ENCODE results near the gene AHCYL1. TPM values are rescaled to one million over a fixed set of nuclear protein-coding genes. Genes with fewer than 3 reads are reported as not detected.

Gene AHCYL1
- total and polyA plus RNA-seq, 4 donors: 41.9 to 79.0 (median 59.5) TPM

- Histone ChIP-seq H3K4me3 (ENCODE audit: low read length in 2 of 2) (no peak overlapping the region), H3K36me3 (ENCODE audit: control insufficient read depth in 1 of 2, insufficient read depth in 2 of 2, low read length in 1 of 2) (no peaks in the 10 kb centered on the region), H3K4me1 (ENCODE audit: control insufficient read depth in 1 of 2, insufficient read depth in 2 of 2, low read length in 2 of 2) (no peaks in the 10 kb centered on the region), H3K27ac (ENCODE audit: low read depth in 1 of 2, low read length in 2 of 2) (no peak overlapping the region), H3K27me3 (ENCODE audit: control insufficient read depth in 1 of 2, insufficient read depth in 2 of 2, low read length in 1 of 2) (no peaks in the 10 kb centered on the region), H3K9me3 (ENCODE audit: control insufficient read depth, low read length) (no peaks in the 10 kb centered on the region)
- DNase-seq (no peak), ATAC-seq (ENCODE audit: low FRiP score) (no peak)
- 95 to 96% methylated on average over 3 of the region's 3 CpGs for WGBS, 2 donors
- intact Hi-C loops (cut with DNase I): no loop called here
These were observed 15.3 kb upstream of the AHCYL1 start for GRCh38 chr1:109969146-109969829.

GRCh38 chr1:109969907-109970306 is 14.7 kb upstream of the AHCYL1 start:
- no peak for ATAC-seq (ENCODE audit: low FRiP score)
- intact Hi-C loops (cut with DNase I): no loop called here

GRCh38 chr1:109971559-109971958 is 13.0 kb upstream of the AHCYL1 start:
- Histone ChIP-seq H3K4me3 (ENCODE audit: low read length in 2 of 2) (no peak overlapping the region), H3K27ac (ENCODE audit: low read depth in 1 of 2, low read length in 2 of 2) (no peak overlapping the region), H3K9me3 (ENCODE audit: control insufficient read depth, low read length) (no peaks in the 10 kb centered on the region), H3K27me3 (ENCODE audit: control insufficient read depth in 1 of 2, insufficient read depth in 2 of 2, low read length in 1 of 2) (no peaks in the 10 kb centered on the region), H3K36me3 (ENCODE audit: control insufficient read depth in 1 of 2, insufficient read depth in 2 of 2, low read length in 1 of 2) (no peaks in the 10 kb centered on the region), H3K4me1 (ENCODE audit: control insufficient read depth in 1 of 2, insufficient read depth in 2 of 2, low read length in 2 of 2) (no peaks in the 10 kb centered on the region)
- DNase-seq (no peak), ATAC-seq (ENCODE audit: low FRiP score) (no peak)
- WGBS, 2 donors: 36 to 38% methylated on average over 1 of the region's 1 CpG
- intact Hi-C loops (cut with DNase I): no loop called here

More at GRCh38 chr1:109969907-109970306, 14.7 kb upstream of the AHCYL1 start:
- no peaks in the 10 kb centered on the region for H3K4me1 ChIP-seq (ENCODE audit: control insufficient read depth in 1 of 2, insufficient read depth in 2 of 2, low read length in 2 of 2)
- H3K36me3 ChIP-seq (ENCODE audit: control insufficient read depth in 1 of 2, insufficient read depth in 2 of 2, low read length in 1 of 2): no peaks in the 10 kb centered on the region
- DNase-seq: no peak
- no peak overlapping the region for H3K27ac ChIP-seq (ENCODE audit: low read depth in 1 of 2, low read length in 2 of 2)
- H3K27me3 ChIP-seq (ENCODE audit: control insufficient read depth in 1 of 2, insufficient read depth in 2 of 2, low read length in 1 of 2): no peaks in the 10 kb centered on the region
- no peaks in the 10 kb centered on the region for H3K9me3 ChIP-seq (ENCODE audit: control insufficient read depth, low read length)
- 90% methylated on average over 3 of the region's 3 CpGs for WGBS, 2 donors
- H3K4me3 ChIP-seq (ENCODE audit: low read length in 2 of 2): no peak overlapping the region

- intact Hi-C loops (cut with DNase I): no loop called here
- WGBS, 2 donors: 94 to 97% methylated on average over 3 of the region's 3 CpGs
- H3K36me3 ChIP-seq (ENCODE audit: control insufficient read depth in 1 of 2, insufficient read depth in 2 of 2, low read length in 1 of 2): no peaks in the 10 kb centered on the region
These were observed 10.4 kb upstream of the AHCYL1 start for GRCh38 chr1:109974191-109974590.

GRCh38 chr1:109975718-109976117 is 8.8 kb upstream of the AHCYL1 start:
- H3K9me3 ChIP-seq (ENCODE audit: control insufficient read depth, low read length): no peaks in the 10 kb centered on the region
- ATAC-seq (ENCODE audit: low FRiP score) (no peak), DNase-seq (no peak)
- intact Hi-C loops (cut with DNase I): loop anchor here in 1 of 2 donors (5.0 kb wide), 2 partner anchors 58 to 333 kb away; no protein-coding TSS in a partner anchor
- H3K36me3 ChIP-seq (ENCODE audit: control insufficient read depth in 1 of 2, insufficient read depth in 2 of 2, low read length in 1 of 2): no peaks in the 10 kb centered on the region
- no peaks in the 10 kb centered on the region for H3K27me3 ChIP-seq (ENCODE audit: control insufficient read depth in 1 of 2, insufficient read depth in 2 of 2, low read length in 1 of 2)
- no peak overlapping the region for H3K4me3 ChIP-seq (ENCODE audit: low read length in 2 of 2)
- no peaks in the 10 kb centered on the region for H3K4me1 ChIP-seq (ENCODE audit: control insufficient read depth in 1 of 2, insufficient read depth in 2 of 2, low read length in 2 of 2)
- no peak overlapping the region for H3K27ac ChIP-seq (ENCODE audit: low read depth in 1 of 2, low read length in 2 of 2)
- WGBS, 2 donors: 77 to 84% methylated on average over 3 of the region's 3 CpGs

More at GRCh38 chr1:109974191-109974590, 10.4 kb upstream of the AHCYL1 start:
- no peak overlapping the region for H3K4me3 ChIP-seq (ENCODE audit: low read length in 2 of 2)
- no peaks in the 10 kb centered on the region for H3K27me3 ChIP-seq (ENCODE audit: control insufficient read depth in 1 of 2, insufficient read depth in 2 of 2, low read length in 1 of 2)
- no peak for DNase-seq
- no peaks in the 10 kb centered on the region for H3K4me1 ChIP-seq (ENCODE audit: control insufficient read depth in 1 of 2, insufficient read depth in 2 of 2, low read length in 2 of 2)
- no peak overlapping the region for H3K27ac ChIP-seq (ENCODE audit: low read depth in 1 of 2, low read length in 2 of 2)
- ATAC-seq (ENCODE audit: low FRiP score): no peak
- no peaks in the 10 kb centered on the region for H3K9me3 ChIP-seq (ENCODE audit: control insufficient read depth, low read length)

- Histone ChIP-seq H3K9me3 (ENCODE audit: control insufficient read depth, low read length) (no peaks in the 10 kb centered on the region), H3K27ac (ENCODE audit: low read depth in 1 of 2, low read length in 2 of 2) (no peak overlapping the region), H3K4me3 (ENCODE audit: low read length in 2 of 2) (no peak overlapping the region), H3K27me3 (ENCODE audit: control insufficient read depth in 1 of 2, insufficient read depth in 2 of 2, low read length in 1 of 2) (no peaks in the 10 kb centered on the region), H3K4me1 (ENCODE audit: control insufficient read depth in 1 of 2, insufficient read depth in 2 of 2, low read length in 2 of 2) (no peaks in the 10 kb centered on the region), H3K36me3 (ENCODE audit: control insufficient read depth in 1 of 2, insufficient read depth in 2 of 2, low read length in 1 of 2) (no peaks in the 10 kb centered on the region)
- ATAC-seq (ENCODE audit: low FRiP score): no peak
- intact Hi-C loops (cut with DNase I): loop anchor here in 1 of 2 donors (5.0 kb wide), 2 partner anchors 59 to 334 kb away; no protein-coding TSS in a partner anchor
- DNase-seq: no peak
- WGBS, 2 donors: 97 to 99% methylated on average over 4 of the region's 4 CpGs
These were observed 7.8 kb upstream of the AHCYL1 start for GRCh38 chr1:109976762-109977161.

GRCh38 chr1:109977225-109977624 is 7.3 kb upstream of the AHCYL1 start:
- Histone ChIP-seq H3K27ac (ENCODE audit: low read depth in 1 of 2, low read length in 2 of 2) (no peak overlapping the region), H3K4me1 (ENCODE audit: control insufficient read depth in 1 of 2, insufficient read depth in 2 of 2, low read length in 2 of 2) (no peaks in the 10 kb centered on the region), H3K27me3 (ENCODE audit: control insufficient read depth in 1 of 2, insufficient read depth in 2 of 2, low read length in 1 of 2) (no peaks in the 10 kb centered on the region), H3K9me3 (ENCODE audit: control insufficient read depth, low read length) (no peaks in the 10 kb centered on the region), H3K36me3 (ENCODE audit: control insufficient read depth in 1 of 2, insufficient read depth in 2 of 2, low read length in 1 of 2) (no peaks in the 10 kb centered on the region), H3K4me3 (ENCODE audit: low read length in 2 of 2) (no peak overlapping the region)
- DNase-seq (peak in 1 of 2 donors; percentile 63), ATAC-seq (ENCODE audit: low FRiP score) (peak; percentile 70)
- WGBS, 2 donors: 28 to 34% methylated on average over 8 of the region's 8 CpGs
- intact Hi-C loops (cut with DNase I): loop anchor here in 1 of 2 donors (5.0 kb wide), 2 partner anchors 60 to 335 kb away; no protein-coding TSS in a partner anchor

- H3K27ac ChIP-seq (ENCODE audit: low read depth in 1 of 2, low read length in 2 of 2): no peak overlapping the region
- no peaks in the 10 kb centered on the region for H3K4me1 ChIP-seq (ENCODE audit: control insufficient read depth in 1 of 2, insufficient read depth in 2 of 2, low read length in 2 of 2)
- 90 to 92% methylated on average over 12 of the region's 12 CpGs for WGBS, 2 donors
- intact Hi-C loops (cut with DNase I): loop anchor here in 1 of 2 donors (5.0 kb wide), 2 partner anchors 61 to 336 kb away; no protein-coding TSS in a partner anchor
- no peaks in the 10 kb centered on the region for H3K27me3 ChIP-seq (ENCODE audit: control insufficient read depth in 1 of 2, insufficient read depth in 2 of 2, low read length in 1 of 2)
- ATAC-seq (ENCODE audit: low FRiP score) (peak; percentile 85), DNase-seq (peak in 1 of 2 donors; percentile 72)
- no peak overlapping the region for H3K4me3 ChIP-seq (ENCODE audit: low read length in 2 of 2)
- H3K9me3 ChIP-seq (ENCODE audit: control insufficient read depth, low read length): no peaks in the 10 kb centered on the region
- no peaks in the 10 kb centered on the region for H3K36me3 ChIP-seq (ENCODE audit: control insufficient read depth in 1 of 2, insufficient read depth in 2 of 2, low read length in 1 of 2)
These were observed 6.7 kb upstream of the AHCYL1 start for GRCh38 chr1:109977657-109978378.
